ENCODE measurements around the gene DCANP1. TPM values are rescaled to one million over a fixed set of nuclear protein-coding genes. Genes with fewer than 3 reads are reported as not detected.

DCANP1 gene
- total RNA-seq, 4 donors from 2014 or later = 0.26 TPM; not detected in 3

- DNase-seq (ENCODE audit: extremely low spot score) = no peak
- H3K9me3 ChIP-seq = no peaks in the 10 kb centered on the region
- intact Hi-C loops (cut with DNase I) = no loop called here
- TF ChIP-seq CTCF (IDR thresholded peaks at IDR 0.05) = no peak
- no peak for TF ChIP-seq POLR2AphosphoS5 (IDR thresholded peaks at IDR 0.05)
- TF ChIP-seq EP300 (IDR thresholded peaks at IDR 0.05) = no peak
- no peak for TF ChIP-seq POLR2A (IDR thresholded peaks at IDR 0.05; ENCODE audit: low read depth)
- H3K36me3 ChIP-seq = no peaks in the 10 kb centered on the region
- no peak overlapping the region for H3K27ac ChIP-seq (replicated peaks in 1 of 4)
- WGBS = 93% methylated on average over 9 of the region's 9 CpGs
- no peak overlapping the region for H3K4me3 ChIP-seq
- H3K27me3 ChIP-seq = peaks cover 0 to 18% (median 0%) of the 10 kb centered on the region in 4 donors
- peaks cover 2 to 6% (median 6%) of the 10 kb centered on the region in 4 donors for H3K4me1 ChIP-seq
These were observed 1.1 kb upstream of the DCANP1 start for GRCh38 chr5:135448071-135448739.

- H3K9me3 ChIP-seq = no peaks in the 10 kb centered on the region
- TF ChIP-seq CTCF (IDR thresholded peaks at IDR 0.05) (no peak), EP300 (IDR thresholded peaks at IDR 0.05) (no peak), POLR2AphosphoS5 (IDR thresholded peaks at IDR 0.05) (no peak), POLR2A (IDR thresholded peaks at IDR 0.05; ENCODE audit: low read depth) (no peak)
These were observed 533 bp downstream of the DCANP1 start for GRCh38 chr5:135446615-135447014.

DNA sequence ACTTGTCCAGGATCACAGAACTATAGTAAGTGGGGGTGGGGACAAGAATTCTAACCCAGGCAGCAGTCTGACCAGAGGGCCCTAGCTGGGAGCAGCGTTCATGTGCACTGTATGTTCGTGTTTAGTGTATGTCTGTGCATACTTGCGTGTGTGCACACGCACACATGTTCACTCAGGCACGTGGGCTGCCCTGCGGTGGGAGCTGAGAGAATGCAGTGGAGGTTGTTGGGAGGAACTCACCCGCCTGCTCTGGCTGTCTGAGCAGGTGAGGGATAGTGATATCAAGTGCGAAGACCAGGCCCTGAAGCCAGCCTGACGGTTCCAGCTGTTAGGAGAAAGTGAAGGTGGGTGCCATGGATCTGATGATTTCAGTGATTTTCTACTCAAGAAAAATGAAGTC is 942 bp downstream of the DCANP1 start:
- no peak overlapping the region for H3K27ac ChIP-seq (replicated peaks in 1 of 4)
- H3K36me3 ChIP-seq = no peaks in the 10 kb centered on the region
- H3K4me1 ChIP-seq = peaks cover 5 to 11% (median 9%) of the 10 kb centered on the region in 4 donors
- intact Hi-C loops (cut with DNase I) = no loop called here
- H3K27me3 ChIP-seq = peaks cover 0 to 11% (median 0%) of the 10 kb centered on the region in 4 donors
- no peak overlapping the region for H3K4me3 ChIP-seq
- DNase-seq (ENCODE audit: extremely low spot score) = no peak
- H3K9me3 ChIP-seq = no peaks in the 10 kb centered on the region
- TF ChIP-seq EP300 (IDR thresholded peaks at IDR 0.05) (no peak), POLR2A (IDR thresholded peaks at IDR 0.05; ENCODE audit: low read depth) (no peak), CTCF (IDR thresholded peaks at IDR 0.05) (no peak), POLR2AphosphoS5 (IDR thresholded peaks at IDR 0.05) (no peak)
- WGBS = 98% methylated on average over 9 of the region's 9 CpGs

More at GRCh38 chr5:135446615-135447014, 533 bp downstream of the DCANP1 start:
- peaks cover 5 to 11% (median 8%) of the 10 kb centered on the region in 4 donors for H3K4me1 ChIP-seq
- H3K4me3 ChIP-seq = no peak overlapping the region
- intact Hi-C loops (cut with DNase I) = no loop called here
- H3K27me3 ChIP-seq = peaks cover 0 to 11% (median 0%) of the 10 kb centered on the region in 4 donors
- DNase-seq (ENCODE audit: extremely low spot score) = no peak
- 83% methylated on average over 6 of the region's 7 CpGs for WGBS
- H3K36me3 ChIP-seq = no peaks in the 10 kb centered on the region
- H3K27ac ChIP-seq (replicated peaks in 1 of 4) = no peak overlapping the region

DNA sequence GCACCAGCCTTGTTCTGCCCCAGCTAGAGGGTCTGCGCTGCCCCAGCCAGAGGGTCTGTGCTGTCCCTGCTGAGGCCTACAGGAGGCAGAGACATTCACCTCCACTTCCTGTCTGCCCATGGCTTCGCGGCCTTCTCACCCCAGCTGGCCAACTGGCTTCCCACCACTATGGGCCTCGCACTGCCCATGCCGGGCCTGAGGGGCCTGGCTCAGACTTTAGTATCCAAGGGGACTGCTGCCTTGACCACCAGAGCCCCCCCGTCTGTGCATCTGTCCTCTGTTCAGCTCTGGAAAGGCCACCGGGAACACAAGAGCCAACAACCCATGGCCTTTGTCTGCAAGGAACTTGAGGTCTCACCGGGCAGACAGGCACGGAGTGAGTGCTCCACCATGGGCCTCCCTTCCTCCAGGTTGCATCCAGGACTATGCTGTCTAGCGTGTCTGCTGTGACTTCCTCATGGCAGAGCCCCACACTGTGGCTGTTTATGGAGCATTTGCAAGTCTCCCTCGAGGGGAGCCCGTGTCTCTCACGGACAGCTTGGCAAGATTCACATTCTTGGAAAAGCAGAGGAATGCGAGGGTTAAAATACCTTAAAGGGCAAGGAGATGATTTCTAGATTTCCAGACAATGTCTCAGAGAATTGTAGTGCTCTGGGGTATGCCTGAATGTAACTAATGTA is 1.7 kb downstream of the DCANP1 start:
- Histone ChIP-seq H3K36me3 (no peaks in the 10 kb centered on the region), H3K9me3 (no peaks in the 10 kb centered on the region), H3K27ac (replicated peaks in 1 of 4) (no peak overlapping the region), H3K4me1 (peaks cover 5 to 11% (median 9%) of the 10 kb centered on the region in 4 donors), H3K27me3 (peaks cover 0 to 11% (median 0%) of the 10 kb centered on the region in 4 donors), H3K4me3 (no peak overlapping the region)
- TF ChIP-seq CTCF (IDR thresholded peaks at IDR 0.05) = no peak
- no peak for TF ChIP-seq POLR2A (IDR thresholded peaks at IDR 0.05; ENCODE audit: low read depth)
- TF ChIP-seq POLR2AphosphoS5 (IDR thresholded peaks at IDR 0.05) = no peak
- no peak for TF ChIP-seq EP300 (IDR thresholded peaks at IDR 0.05)
- no peak for DNase-seq (ENCODE audit: extremely low spot score)
- 88% methylated on average over 12 of the region's 14 CpGs for WGBS
- intact Hi-C loops (cut with DNase I) = no loop called here

All from esophagus muscularis mucosa (tissue), 4 donors.